Gastrocnemius medialis (tissue), 4 donors: ENCODE results near the gene PSG1.
"Not testable (repeated sequence)": the region's sequence is repeated elsewhere in the genome, so short reads cannot be mapped to it uniquely, and the experiment has no call there.

Source experiments
- POLR2A ChIP-seq, 2 donors: fragments of 450-650 bp; IDR thresholded peaks; one replicate each; pipeline ENCODE4 v1.6.1; 2017; ENCODE audit warnings: antibody characterized with exemption in 2 of 2, mild to moderate bottlenecking in 2 of 2, moderate library complexity in 2 of 2
- TF ChIP-seq, protein P1 (sequence below), 5 experiments: fragments of 450-650 bp in 3 of 5; fragments of 200-600 bp in 2 of 5; sonication (generic) in 2 of 5; IDR thresholded peaks in 4 of 5; conservative IDR thresholded peaks in 1 of 5; 1 replicate in 4 of 5; 2 replicates in 1 of 5; pipeline ENCODE4 v1.5.1; 2016 to 2019; ENCODE audit warnings: antibody characterized with exemption in 5 of 5, mild to moderate bottlenecking in 3 of 5, moderate library complexity in 3 of 5

DNA sequence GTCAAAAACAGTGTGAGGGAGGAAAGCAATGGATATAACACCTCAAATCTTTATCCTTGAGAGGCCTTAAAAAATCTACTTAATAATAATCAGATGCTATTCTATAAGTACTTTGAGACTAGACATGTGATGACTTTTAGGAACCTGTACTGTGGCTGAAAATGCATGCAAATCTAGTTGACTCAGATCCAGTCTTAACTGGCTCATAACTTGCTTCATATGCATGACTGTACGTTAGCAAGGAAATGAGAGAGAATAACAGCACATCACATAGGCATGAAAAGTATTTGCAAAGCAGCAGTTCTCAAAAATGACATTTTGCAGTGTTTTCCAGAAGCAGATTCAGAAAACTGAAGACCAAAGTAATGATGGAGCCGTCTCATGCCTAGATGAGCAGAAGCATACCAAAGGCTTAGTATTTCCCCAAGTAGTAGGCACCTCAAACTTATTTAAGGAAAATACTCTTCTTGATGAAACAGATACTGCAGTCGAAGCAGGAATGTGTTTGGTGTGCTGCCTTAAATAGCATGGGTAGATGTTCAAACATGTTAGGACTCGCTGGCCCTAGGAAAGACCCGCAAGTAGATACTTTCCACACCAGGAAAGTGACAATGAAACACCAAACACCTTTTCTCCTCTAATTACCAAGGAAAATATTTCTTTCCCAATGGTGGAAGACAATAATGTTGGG, 59.4 kb downstream of the PSG1 start:
- TF ChIP-seq, protein P1, sequence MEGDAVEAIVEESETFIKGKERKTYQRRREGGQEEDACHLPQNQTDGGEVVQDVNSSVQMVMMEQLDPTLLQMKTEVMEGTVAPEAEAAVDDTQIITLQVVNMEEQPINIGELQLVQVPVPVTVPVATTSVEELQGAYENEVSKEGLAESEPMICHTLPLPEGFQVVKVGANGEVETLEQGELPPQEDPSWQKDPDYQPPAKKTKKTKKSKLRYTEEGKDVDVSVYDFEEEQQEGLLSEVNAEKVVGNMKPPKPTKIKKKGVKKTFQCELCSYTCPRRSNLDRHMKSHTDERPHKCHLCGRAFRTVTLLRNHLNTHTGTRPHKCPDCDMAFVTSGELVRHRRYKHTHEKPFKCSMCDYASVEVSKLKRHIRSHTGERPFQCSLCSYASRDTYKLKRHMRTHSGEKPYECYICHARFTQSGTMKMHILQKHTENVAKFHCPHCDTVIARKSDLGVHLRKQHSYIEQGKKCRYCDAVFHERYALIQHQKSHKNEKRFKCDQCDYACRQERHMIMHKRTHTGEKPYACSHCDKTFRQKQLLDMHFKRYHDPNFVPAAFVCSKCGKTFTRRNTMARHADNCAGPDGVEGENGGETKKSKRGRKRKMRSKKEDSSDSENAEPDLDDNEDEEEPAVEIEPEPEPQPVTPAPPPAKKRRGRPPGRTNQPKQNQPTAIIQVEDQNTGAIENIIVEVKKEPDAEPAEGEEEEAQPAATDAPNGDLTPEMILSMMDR (IDR thresholded peaks at IDR 0.05 in 4 of 5, conservative IDR thresholded peaks at IDR 0.05 in 1 of 5): not testable (repeated sequence)
- TF ChIP-seq POLR2A (IDR thresholded peaks at IDR 0.05): not testable (repeated sequence)
